ENCODE results near the gene PIM2.

PIM2 gene

DNA sequence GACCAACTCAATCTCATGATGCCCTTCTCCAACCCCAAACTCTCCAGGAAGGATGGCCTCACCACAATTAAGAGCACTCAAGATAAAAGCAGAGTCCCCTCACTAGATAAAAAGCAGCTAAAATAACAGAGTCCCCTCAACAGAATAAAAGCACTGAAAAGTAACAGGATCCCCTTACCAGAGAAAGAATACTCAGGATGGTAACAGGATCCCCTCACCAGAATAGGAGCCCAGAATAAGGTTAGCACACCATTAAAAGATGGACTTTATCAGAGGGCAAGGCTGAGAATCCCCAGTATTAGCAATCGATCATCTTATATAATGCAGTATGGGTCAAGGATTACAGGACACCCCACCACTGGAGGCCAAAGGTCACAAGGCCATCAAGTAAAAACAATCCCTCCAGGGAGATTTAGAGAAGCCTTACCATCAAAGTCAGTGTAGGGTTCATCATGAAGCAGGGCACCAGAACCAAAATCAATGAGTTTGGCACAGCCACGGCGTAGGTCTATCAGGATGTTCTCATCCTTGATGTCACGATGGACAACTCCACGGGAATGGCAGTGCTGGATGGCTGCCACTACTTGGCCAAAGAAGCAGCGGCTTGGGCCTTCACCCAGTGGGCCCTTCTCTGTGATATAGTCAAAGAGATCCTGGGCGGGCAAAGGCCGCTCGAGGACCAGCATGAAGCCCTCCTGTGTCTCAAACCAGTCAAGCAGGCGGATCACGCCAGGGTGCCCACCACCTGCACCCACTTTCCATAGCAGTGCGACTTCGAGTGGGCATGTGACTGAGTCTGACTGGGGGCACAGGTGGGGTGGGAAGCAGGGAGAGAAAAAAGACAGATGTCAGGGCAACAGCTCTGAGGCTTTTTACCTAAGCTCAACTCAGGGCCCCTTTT, 4.0 kb downstream of the PIM2 start:
- no peak overlapping the region for H3K4me3 ChIP-seq (ENCODE audit: control insufficient read depth, low read depth, low read length)
- DNase-seq (ENCODE audit: low read depth): no peak
- TF ChIP-seq, protein P1, sequence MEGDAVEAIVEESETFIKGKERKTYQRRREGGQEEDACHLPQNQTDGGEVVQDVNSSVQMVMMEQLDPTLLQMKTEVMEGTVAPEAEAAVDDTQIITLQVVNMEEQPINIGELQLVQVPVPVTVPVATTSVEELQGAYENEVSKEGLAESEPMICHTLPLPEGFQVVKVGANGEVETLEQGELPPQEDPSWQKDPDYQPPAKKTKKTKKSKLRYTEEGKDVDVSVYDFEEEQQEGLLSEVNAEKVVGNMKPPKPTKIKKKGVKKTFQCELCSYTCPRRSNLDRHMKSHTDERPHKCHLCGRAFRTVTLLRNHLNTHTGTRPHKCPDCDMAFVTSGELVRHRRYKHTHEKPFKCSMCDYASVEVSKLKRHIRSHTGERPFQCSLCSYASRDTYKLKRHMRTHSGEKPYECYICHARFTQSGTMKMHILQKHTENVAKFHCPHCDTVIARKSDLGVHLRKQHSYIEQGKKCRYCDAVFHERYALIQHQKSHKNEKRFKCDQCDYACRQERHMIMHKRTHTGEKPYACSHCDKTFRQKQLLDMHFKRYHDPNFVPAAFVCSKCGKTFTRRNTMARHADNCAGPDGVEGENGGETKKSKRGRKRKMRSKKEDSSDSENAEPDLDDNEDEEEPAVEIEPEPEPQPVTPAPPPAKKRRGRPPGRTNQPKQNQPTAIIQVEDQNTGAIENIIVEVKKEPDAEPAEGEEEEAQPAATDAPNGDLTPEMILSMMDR (conservative IDR thresholded peaks at IDR 0.05; ENCODE audit: control insufficient read depth, insufficient read depth, low read depth, low read length): no peak

DNA sequence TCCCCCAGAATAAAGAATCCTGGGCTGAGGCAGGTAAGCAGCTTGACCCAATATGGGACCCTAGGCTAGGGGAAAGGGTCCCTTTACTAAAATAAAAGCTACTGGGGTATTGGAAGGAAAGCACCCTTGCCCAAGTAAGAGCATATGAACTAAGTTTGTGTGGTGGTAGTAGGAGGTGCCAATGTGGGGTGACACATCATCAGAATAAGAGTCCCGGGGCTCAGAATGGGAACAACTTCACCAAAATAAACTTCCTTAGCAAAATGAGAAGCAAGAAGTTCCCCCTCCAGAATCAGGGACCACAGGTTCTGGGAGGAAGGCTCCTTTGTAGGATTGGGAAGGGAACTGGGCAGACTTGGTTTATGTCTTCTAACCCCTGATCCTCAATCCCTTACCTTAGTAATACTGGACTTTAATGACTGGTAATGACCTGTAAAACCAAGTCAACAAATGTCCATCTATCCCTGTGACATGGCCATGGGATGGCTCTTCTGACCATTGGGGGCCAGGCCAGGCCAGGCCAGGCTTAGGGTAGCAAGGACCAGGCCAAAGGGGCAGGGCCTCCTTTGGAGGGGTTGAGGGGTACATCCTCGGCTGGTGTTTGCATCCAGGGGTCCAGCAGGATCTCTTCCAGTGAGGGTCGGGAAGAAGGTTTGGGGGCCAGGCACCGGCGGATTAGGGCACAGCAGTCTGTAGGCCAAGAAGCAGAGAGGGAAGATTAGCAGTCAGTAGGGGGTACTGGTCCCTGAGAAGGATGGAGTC, 5.0 kb downstream of the PIM2 start:
- TF ChIP-seq, protein P1 (conservative IDR thresholded peaks at IDR 0.05; ENCODE audit: control insufficient read depth, insufficient read depth, low read depth, low read length): no peak
- DNase-seq (ENCODE audit: low read depth): no peak
- no peak overlapping the region for H3K4me3 ChIP-seq (ENCODE audit: control insufficient read depth, low read depth, low read length)

DNA sequence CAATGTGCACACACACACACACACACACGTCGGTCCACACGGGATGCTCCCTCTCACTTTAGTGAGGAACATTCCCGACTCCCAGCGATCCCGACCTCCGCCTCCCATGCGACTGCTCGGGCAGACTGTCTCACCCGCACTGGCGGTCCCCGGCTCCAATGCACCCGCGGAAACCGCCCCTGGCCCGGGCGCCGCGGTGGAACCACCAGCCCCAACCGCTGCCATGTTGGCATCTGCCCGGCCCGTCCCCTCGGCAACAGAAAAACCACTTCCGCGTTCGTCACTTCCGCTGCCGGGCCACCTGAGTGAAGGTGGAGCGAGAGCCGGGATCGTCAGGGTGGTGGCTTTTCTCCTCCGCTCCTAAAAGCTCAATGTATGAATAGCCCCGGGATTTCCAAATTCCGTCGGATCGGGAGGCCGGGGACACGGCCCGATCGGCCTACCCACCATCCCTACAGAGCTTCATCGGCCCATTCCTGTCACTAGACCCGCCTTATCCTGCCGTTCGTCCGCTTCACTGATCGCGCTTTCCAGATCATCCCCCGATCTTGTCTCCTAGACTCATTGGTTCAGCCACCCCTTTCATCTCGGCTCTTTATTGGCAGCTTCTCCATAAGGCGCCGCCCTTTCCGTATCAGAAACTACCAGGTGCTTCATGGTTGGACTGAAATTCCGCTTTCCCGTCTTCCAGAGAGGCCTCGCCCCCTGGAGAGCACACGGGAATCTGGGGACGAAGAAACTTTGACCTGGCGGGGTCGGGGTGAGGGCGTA, 7.2 kb downstream of the PIM2 start, which contains the start of gene SLC35A2:
SLC35A2 (minus strand) TSS at position 235 of the 771 bp plus-strand sequence; CDS start at position 225, 10 bp downstream.
- DNase-seq (ENCODE audit: low read depth): peak; percentile 58
- TF ChIP-seq, protein P1 (conservative IDR thresholded peaks at IDR 0.05; ENCODE audit: control insufficient read depth, insufficient read depth, low read depth, low read length): no peak
- peak within 1 kb of the TSS; percentile 68 for H3K4me3 ChIP-seq (ENCODE audit: control insufficient read depth, low read depth, low read length)

DNA sequence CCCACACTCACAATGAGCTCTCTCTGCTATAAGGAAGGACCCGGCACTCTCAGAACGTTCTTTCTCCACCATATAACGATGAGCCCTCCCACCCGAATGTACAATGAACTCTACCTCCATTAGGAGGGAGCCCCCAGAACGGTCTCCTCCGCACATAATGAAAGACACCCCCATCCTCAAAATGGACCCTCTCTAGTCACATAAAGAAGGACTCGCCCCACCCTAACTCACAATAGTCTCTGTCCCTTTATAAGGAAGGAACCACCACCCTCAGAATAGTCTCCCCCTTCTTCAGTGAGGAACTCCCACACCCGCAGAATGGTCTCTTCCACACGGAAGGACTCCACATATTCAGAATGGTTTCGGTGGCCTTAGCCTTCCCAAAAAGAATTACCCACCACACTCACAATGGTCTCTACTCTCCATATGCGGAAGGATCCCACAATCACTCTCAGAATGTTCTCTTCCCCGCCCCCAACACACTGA, 7.9 kb downstream of the PIM2 start:
- H3K4me3 ChIP-seq (ENCODE audit: control insufficient read depth, low read depth, low read length): peak overlapping the region; percentile 68
- peak; percentile 19 for DNase-seq (ENCODE audit: low read depth)
- TF ChIP-seq, protein P1 (conservative IDR thresholded peaks at IDR 0.05; ENCODE audit: control insufficient read depth, insufficient read depth, low read depth, low read length): no peak

DNA sequence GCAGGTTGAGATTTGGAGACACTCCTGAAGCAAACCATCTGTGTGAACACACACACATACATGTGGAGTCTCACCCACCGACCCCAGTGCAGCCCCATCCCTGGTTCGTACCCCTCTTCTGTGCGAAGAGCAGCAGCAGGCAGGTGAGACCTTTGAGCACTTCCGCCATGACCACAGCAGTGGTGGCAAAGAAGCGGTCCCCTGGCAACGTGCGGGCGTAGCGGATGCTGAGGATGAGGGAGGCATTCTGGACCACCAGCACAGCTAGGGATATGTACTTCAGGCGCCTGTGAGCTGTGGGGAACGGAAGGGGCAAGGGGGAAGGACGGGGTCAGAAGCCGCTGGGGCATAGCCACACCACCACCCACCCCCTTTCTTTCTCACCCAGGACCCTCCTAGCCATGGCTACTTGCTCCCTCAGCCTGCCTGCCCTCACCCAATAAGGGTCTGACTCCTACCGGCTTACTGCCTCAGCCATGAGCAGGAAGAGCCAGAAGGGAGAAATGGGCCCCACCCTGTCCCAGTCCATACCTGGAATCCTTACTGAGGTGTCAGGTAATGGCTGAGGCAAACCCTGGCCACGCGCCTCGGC, 9.0 kb downstream of the PIM2 start:
- TF ChIP-seq, protein P1 (conservative IDR thresholded peaks at IDR 0.05; ENCODE audit: control insufficient read depth, insufficient read depth, low read depth, low read length): no peak
- H3K4me3 ChIP-seq (ENCODE audit: control insufficient read depth, low read depth, low read length): no peak overlapping the region
- DNase-seq (ENCODE audit: low read depth): no peak

DNA sequence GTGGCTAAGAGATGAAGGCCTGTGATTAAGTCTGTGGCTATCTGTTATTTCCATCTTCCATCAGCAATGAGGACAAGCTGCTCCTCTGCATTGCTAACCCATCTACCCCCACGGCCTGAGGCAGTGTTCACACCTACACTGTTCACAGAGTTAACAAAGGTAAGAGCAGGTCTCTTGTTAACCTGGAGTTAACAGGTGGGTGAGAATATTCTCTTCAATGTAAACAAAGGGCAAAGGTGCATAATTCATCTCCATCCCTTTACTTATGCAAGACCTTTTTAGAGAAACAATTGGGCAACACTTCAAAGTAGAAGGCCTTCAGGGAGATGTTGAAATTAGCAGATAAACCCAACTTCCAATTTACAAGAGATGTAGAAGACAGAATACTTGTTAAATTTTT, 10.2 kb downstream of the PIM2 start:
- no peak overlapping the region for H3K4me3 ChIP-seq (ENCODE audit: control insufficient read depth, low read depth, low read length)
- TF ChIP-seq, protein P1 (conservative IDR thresholded peaks at IDR 0.05; ENCODE audit: control insufficient read depth, insufficient read depth, low read depth, low read length): no peak
- no peak for DNase-seq (ENCODE audit: low read depth)

Data from fibroblast of mammary gland (primary cell).